ENCODE data around the gene TNFAIP1. TPM values are rescaled to one million over a fixed set of nuclear protein-coding genes. Genes with fewer than 3 reads are reported as not detected.
"Not testable (repeated sequence)": the region's sequence is repeated elsewhere in the genome, so short reads cannot be mapped to it uniquely, and the experiment has no call there.

Gene TNFAIP1
- total RNA-seq, 1 experiment from 2014 or later: 27.5 TPM

GRCh38 chr17:28335959-28336871 is 654 bp downstream of the TNFAIP1 start:
- no peaks in the 10 kb centered on the region for H3K9me3 ChIP-seq (ENCODE audit: low read length)
- peaks cover 25% of the 10 kb centered on the region for H3K4me1 ChIP-seq (ENCODE audit: insufficient read depth, low read length)
- DNase-seq: peak; percentile 70
- TF ChIP-seq EZH2 (IDR thresholded peaks at IDR 0.05; ENCODE audit: low read length, unreplicated experiment) (no peak), CTCF (conservative IDR thresholded peaks at IDR 0.05; ENCODE audit: low read depth, low read length) (no peak), EZH2phosphoT487 (IDR thresholded peaks at IDR 0.05; ENCODE audit: borderline replicate concordance, low read length) (no peak)
- H3K36me3 ChIP-seq (ENCODE audit: low read depth, low read length): no peaks in the 10 kb centered on the region
- H3K27ac ChIP-seq (ENCODE audit: low read length): peak overlapping the region; percentile 78
- no peaks in the 10 kb centered on the region for H3K9me2 ChIP-seq (replicated peaks; ENCODE audit: low read length)
- H3K79me2 ChIP-seq (ENCODE audit: low read length): peaks cover 60% of the 10 kb centered on the region
- peak overlapping the region; percentile 91 for H3K4me2 ChIP-seq (ENCODE audit: low read length)
- peak overlapping the region; percentile 91 for H3K9ac ChIP-seq (ENCODE audit: low read length)
- CTCF ChIA-PET: interaction anchor here (0.6 to 1.4 kb wide), 3 partner anchors 11 to 87 kb away, joined by 3 to 6 read pairs (median 5); partner anchors contain the start of gene POLDIP2
- 0 out of 2 replicates have a peak, but pooled peaks cover 6% of the 10 kb centered on the region for H4K20me1 ChIP-seq (ENCODE audit: low read length)
- peak overlapping the region; percentile 97 for H3K4me3 ChIP-seq (ENCODE audit: low read length)
- ATAC-seq: peak; percentile 22
- H3F3A ChIP-seq (ENCODE audit: low read length, unreplicated experiment): no peaks in the 10 kb centered on the region
- intact Hi-C loops (cut with micrococcal nuclease): loop anchor here (1.0 kb wide), 1 partner anchor 21 kb away; the partner anchor contains the start of gene POLDIP2
- no peaks in the 10 kb centered on the region for H3K27me3 ChIP-seq (ENCODE audit: low read length)
- H2AFZ ChIP-seq (ENCODE audit: low read length): peak overlapping the region; percentile 78
- BruUV-seq (replicated peaks): TSS peak; percentile 55
- POLR2A ChIA-PET (ENCODE audit: unreplicated experiment): interaction anchor here (0.6 to 2.3 kb wide), 5 partner anchors 11 to 108 kb away, joined by 3 to 14 read pairs (median 4); partner anchors contain the start of gene POLDIP2

- TF ChIP-seq CTCF (conservative IDR thresholded peaks at IDR 0.05; ENCODE audit: low read depth, low read length) (no peak), EZH2phosphoT487 (IDR thresholded peaks at IDR 0.05; ENCODE audit: borderline replicate concordance, low read length) (no peak), EZH2 (IDR thresholded peaks at IDR 0.05; ENCODE audit: low read length, unreplicated experiment) (no peak)
- no peak overlapping the region for H2AFZ ChIP-seq (ENCODE audit: low read length)
- peaks cover 58% of the 10 kb centered on the region for H3K79me2 ChIP-seq (ENCODE audit: low read length)
- H3K27ac ChIP-seq (ENCODE audit: low read length): no peak overlapping the region
- POLR2A ChIA-PET (ENCODE audit: unreplicated experiment): interaction anchor here (0.8 kb wide), 1 partner anchor 132 kb away, joined by 6 read pairs; no protein-coding TSS in a partner anchor
- no peaks in the 10 kb centered on the region for H3F3A ChIP-seq (ENCODE audit: low read length, unreplicated experiment)
- H3K4me3 ChIP-seq (ENCODE audit: low read length): no peak overlapping the region
- CTCF ChIA-PET: no interaction called here
- H4K20me1 ChIP-seq (ENCODE audit: low read length): 0 out of 2 replicates have a peak, but pooled peaks cover 6% of the 10 kb centered on the region
- DNase-seq: peak; percentile 14
- BruUV-seq (replicated peaks): no TSS peak
- peak overlapping the region; percentile 56 for H3K4me2 ChIP-seq (ENCODE audit: low read length)
- no peaks in the 10 kb centered on the region for H3K27me3 ChIP-seq (ENCODE audit: low read length)
- ATAC-seq: no peak
- H3K36me3 ChIP-seq (ENCODE audit: low read depth, low read length): no peaks in the 10 kb centered on the region
- no peaks in the 10 kb centered on the region for H3K9me3 ChIP-seq (ENCODE audit: low read length)
- no peak overlapping the region for H3K9ac ChIP-seq (ENCODE audit: low read length)
- no peaks in the 10 kb centered on the region for H3K9me2 ChIP-seq (replicated peaks; ENCODE audit: low read length)
- peaks cover 25% of the 10 kb centered on the region for H3K4me1 ChIP-seq (ENCODE audit: insufficient read depth, low read length)
- intact Hi-C loops (cut with micrococcal nuclease): no loop called here
These were observed 2.7 kb downstream of the TNFAIP1 start for GRCh38 chr17:28338056-28338768.

- BruUV-seq (replicated peaks); H3K27ac ChIP-seq (ENCODE audit: low read length); H3K36me3 ChIP-seq (ENCODE audit: low read depth, low read length); H3K9ac ChIP-seq (ENCODE audit: low read length); H3F3A ChIP-seq (ENCODE audit: low read length, unreplicated experiment); H2AFZ ChIP-seq (ENCODE audit: low read length); DNase-seq; ATAC-seq; CTCF ChIA-PET; H3K9me3 ChIP-seq (ENCODE audit: low read length); H3K9me2 ChIP-seq (replicated peaks; ENCODE audit: low read length); POLR2A ChIA-PET (ENCODE audit: unreplicated experiment); intact Hi-C loops (cut with micrococcal nuclease); H3K4me2 ChIP-seq (ENCODE audit: low read length); H3K4me3 ChIP-seq (ENCODE audit: low read length); H3K27me3 ChIP-seq (ENCODE audit: low read length); H4K20me1 ChIP-seq (ENCODE audit: low read length): not testable (repeated sequence)
- peaks cover 52% of the 10 kb centered on the region for H3K79me2 ChIP-seq (ENCODE audit: low read length)
- peaks cover 25% of the 10 kb centered on the region for H3K4me1 ChIP-seq (ENCODE audit: insufficient read depth, low read length)
These were observed 3.2 kb downstream of the TNFAIP1 start for GRCh38 chr17:28338769-28339212.

Data from PC-3 (cell line).